ENCODE data around the gene SLC24A4. TPM values are rescaled to one million over a fixed set of nuclear protein-coding genes. Genes with fewer than 3 reads are reported as not detected.

Gene SLC24A4
- total and polyA plus RNA-seq, 2 donors (not counting 3 experiments of a cell fraction or from before 2014, with no cell fraction given): 0.07 to 0.08 TPM

GRCh38 chr14:92414690-92415445 lies 91.9 kb downstream of the SLC24A4 start:
- H3K9me3 ChIP-seq (replicated peaks; ENCODE audit: control insufficient read depth, insufficient read depth, low read length): no peaks in the 10 kb centered on the region
- H3K4me2 ChIP-seq (ENCODE audit: insufficient read depth, low read length): no peak overlapping the region
- H2AFZ ChIP-seq (ENCODE audit: low read depth, low read length): no peak overlapping the region
- no peak for DNase-seq (ENCODE audit: low read depth, low spot score)
- TF ChIP-seq MAX (IDR thresholded peaks at IDR 0.05; ENCODE audit: insufficient read depth, insufficient read length): no peak
- TF ChIP-seq JUN (IDR thresholded peaks at IDR 0.05; ENCODE audit: borderline replicate concordance, insufficient read depth, insufficient read length, low read depth): no peak
- no peak for TF ChIP-seq EZH2 (IDR thresholded peaks at IDR 0.05; ENCODE audit: borderline replicate concordance, low read depth, low read length, severe bottlenecking)
- no peak for TF ChIP-seq POLR2A (IDR thresholded peaks at IDR 0.05; ENCODE audit: low read depth, low read length)
- TF ChIP-seq POLR2AphosphoS5 (IDR thresholded peaks at IDR 0.05; ENCODE audit: insufficient read depth, low read depth, low read length): no peak
- no peak for TF ChIP-seq MYC (IDR thresholded peaks at IDR 0.05; ENCODE audit: low read depth, low read length)
- no peak for TF ChIP-seq GATA2 (IDR thresholded peaks at IDR 0.05; ENCODE audit: insufficient read depth, insufficient read length, low read depth, low read length)
- no peak for TF ChIP-seq CTCF (IDR thresholded peaks at IDR 0.05; ENCODE audit: extremely low read depth in 1 of 2, insufficient read depth in 1 of 2, low read depth in 1 of 2, low read length in 2 of 2)
- TF ChIP-seq FOS (IDR thresholded peaks at IDR 0.05; ENCODE audit: borderline replicate concordance, insufficient read depth, low read length): no peak
- H3K79me2 ChIP-seq (ENCODE audit: control insufficient read depth, insufficient read depth, low read length): no peaks in the 10 kb centered on the region
- intact Hi-C loops (cut with micrococcal nuclease): no loop called here
- no peaks in the 10 kb centered on the region for H3K27me3 ChIP-seq (ENCODE audit: control insufficient read depth in 2 of 2, insufficient read depth in 2 of 2, low read length in 2 of 2)
- H3K4me1 ChIP-seq (ENCODE audit: control insufficient read depth, extremely low read depth, insufficient read depth, low read length): no peaks in the 10 kb centered on the region
- CTCF ChIA-PET: interaction anchor here (1.1 kb wide), 1 partner anchor 46 kb away, joined by 3 read pairs; no protein-coding TSS in a partner anchor
- BruUV-seq (replicated peaks): no TSS peak
- no peaks in the 10 kb centered on the region for H3K9me1 ChIP-seq (replicated peaks; ENCODE audit: control insufficient read depth, extremely low read depth, insufficient read depth, low read length)
- H3K27ac ChIP-seq (ENCODE audit: insufficient read depth, low read depth, low read length): no peak overlapping the region
- no peak for FAIRE-seq
- dilution Hi-C loops (cut with MboI; ENCODE audit: extremely low pct_ligation_motif_present, low sequenced_read_pairs): no loop called here
- no peak overlapping the region for H3K9ac ChIP-seq (replicated peaks; ENCODE audit: extremely low read depth, insufficient read depth, low read length)
- H4K20me1 ChIP-seq (replicated peaks; ENCODE audit: control insufficient read depth, extremely low read depth, insufficient read depth, low read length): no peaks in the 10 kb centered on the region
- H3K4me3 ChIP-seq (replicated peaks in 1 of 3; ENCODE audit: insufficient read depth in 1 of 3, low read depth in 1 of 3, low read length in 3 of 3): no peak overlapping the region
- H3K36me3 ChIP-seq (ENCODE audit: control insufficient read depth in 2 of 2, extremely low read depth in 1 of 2, insufficient read depth in 2 of 2, low read length in 2 of 2): no peaks in the 10 kb centered on the region
- POLR2A ChIA-PET: interaction anchor here (0.6 kb wide), 1 partner anchor 752 kb away, joined by 7 read pairs; no protein-coding TSS in a partner anchor

Measured in endothelial cell of umbilical vein (primary cell).